Loucy (cell line): ENCODE results near the gene NUTM2E.
"Not testable (repeated sequence)": the region's sequence is repeated elsewhere in the genome, so short reads cannot be mapped to it uniquely, and the experiment has no call there.

Experiments
- CTCF ChIP-seq: fragments of 200-600 bp; sonication (generic); conservative IDR thresholded peaks from 2 replicates; pipeline ENCODE4 v1.5.1; 2014; ENCODE audit warnings: mild to moderate bottlenecking, antibody characterized with exemption, low read length
- EZH2phosphoT487 ChIP-seq: fragments of 200-600 bp; IDR thresholded peaks from 2 replicates; pipeline ENCODE4 v1.6.1; 2018; ENCODE audit warnings: antibody characterized with exemption, mild to moderate bottlenecking, moderate library complexity, borderline replicate concordance

- TF ChIP-seq CTCF, EZH2phosphoT487: not testable (repeated sequence)
These were observed 45.0 kb upstream of the NUTM2E start for GRCh38 chr10:79781584-79781983.
